GM12873 (cell line): ENCODE results near the gene ZMAT5.

Experiments used
- TF ChIP-seq, protein P1 (sequence below): IDR thresholded peaks from 2 replicates; pipeline ENCODE4 v1.5.1; 2012; ENCODE audit warnings: low read depth, mild to moderate bottlenecking, moderate library complexity, low read length, control low read depth; ENCODE audit not compliant: insufficient read depth; ENCODE audit errors: missing control alignments

ZMAT5 gene

DNA sequence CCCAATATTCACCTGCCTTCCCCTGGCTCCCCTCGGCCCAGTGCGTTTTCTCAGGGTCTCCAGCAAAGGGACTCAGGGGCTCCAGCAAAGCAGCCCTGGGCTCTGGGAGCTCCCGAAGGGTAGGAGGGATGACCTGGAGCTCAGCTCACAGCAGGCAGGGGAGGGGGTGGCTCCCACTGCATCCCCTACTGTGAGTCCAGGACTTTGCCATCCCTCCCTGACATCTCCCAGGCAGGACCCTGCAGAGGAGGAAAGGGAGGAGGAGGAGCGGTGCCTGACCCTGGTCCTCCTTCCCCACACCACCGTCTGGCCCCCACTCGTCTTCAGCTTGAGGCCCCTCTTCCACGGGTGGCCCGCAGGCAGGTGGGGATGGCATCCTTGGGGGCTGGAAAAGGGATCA lies 42.0 kb downstream of the ZMAT5 start:
- TF ChIP-seq, protein P1, sequence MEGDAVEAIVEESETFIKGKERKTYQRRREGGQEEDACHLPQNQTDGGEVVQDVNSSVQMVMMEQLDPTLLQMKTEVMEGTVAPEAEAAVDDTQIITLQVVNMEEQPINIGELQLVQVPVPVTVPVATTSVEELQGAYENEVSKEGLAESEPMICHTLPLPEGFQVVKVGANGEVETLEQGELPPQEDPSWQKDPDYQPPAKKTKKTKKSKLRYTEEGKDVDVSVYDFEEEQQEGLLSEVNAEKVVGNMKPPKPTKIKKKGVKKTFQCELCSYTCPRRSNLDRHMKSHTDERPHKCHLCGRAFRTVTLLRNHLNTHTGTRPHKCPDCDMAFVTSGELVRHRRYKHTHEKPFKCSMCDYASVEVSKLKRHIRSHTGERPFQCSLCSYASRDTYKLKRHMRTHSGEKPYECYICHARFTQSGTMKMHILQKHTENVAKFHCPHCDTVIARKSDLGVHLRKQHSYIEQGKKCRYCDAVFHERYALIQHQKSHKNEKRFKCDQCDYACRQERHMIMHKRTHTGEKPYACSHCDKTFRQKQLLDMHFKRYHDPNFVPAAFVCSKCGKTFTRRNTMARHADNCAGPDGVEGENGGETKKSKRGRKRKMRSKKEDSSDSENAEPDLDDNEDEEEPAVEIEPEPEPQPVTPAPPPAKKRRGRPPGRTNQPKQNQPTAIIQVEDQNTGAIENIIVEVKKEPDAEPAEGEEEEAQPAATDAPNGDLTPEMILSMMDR, result no peak

DNA sequence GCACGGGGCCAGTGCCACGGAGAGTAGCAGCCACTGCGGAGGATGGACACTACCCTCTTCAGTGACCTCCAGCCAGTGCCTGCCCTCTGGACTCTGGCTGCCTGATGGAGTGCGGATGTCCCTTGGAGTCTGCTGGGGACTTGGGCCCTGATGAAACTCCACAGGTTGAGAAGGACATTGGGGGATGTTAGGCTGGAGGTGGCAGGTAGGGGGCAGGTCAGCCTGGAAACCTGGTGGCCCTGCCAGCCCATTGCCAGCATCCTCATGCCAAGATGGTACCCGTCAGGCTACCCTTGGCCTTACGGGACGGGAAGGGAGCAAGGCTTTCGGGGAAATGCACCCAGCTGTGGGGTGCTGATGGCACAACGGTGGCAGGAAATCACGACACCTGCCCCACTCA lies 43.0 kb downstream of the ZMAT5 start:
- TF ChIP-seq, protein P1, result peak; percentile 20

DNA sequence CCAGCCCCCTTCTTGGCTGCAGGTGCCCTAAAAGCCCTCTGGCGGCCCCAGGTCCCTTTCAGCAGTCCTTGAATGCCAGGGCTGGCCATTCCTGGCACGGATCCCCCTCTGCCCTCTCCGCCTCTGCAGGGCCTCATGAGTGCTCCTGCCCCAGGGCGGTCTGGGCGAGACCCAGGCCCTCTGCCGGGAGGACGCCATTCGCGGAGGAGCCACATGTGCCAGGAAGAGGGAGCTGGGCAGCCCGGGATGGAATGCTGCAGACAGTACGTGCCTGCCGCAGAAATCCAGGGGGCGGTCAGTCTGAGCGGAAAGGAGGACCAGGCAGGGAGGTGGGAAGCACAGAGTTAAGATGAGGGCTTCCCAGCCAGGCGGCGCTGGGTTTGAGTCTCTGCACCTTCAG lies 44.2 kb downstream of the ZMAT5 start:
- TF ChIP-seq, protein P1, result no peak

DNA sequence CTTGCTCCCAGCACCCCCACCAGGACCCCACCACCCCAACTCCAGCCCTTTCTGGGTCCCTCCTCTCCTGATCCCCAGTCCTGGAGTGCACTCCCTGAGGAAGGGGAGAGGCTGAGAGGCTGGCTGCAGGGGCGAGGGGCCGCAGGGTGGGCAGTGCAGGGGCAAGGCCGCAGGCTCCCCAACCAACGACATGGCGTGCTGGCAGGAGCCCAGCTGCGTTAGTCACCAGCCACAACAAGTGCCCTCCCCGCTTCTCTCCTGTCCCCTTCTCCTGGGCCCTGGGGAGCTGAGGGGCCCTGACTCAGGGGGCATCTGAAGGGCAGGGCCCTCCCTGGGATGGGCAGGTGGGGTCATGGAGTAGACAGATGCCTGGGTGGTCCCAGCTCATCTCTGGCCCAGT lies 44.7 kb downstream of the ZMAT5 start:
- TF ChIP-seq, protein P1, result no peak

DNA sequence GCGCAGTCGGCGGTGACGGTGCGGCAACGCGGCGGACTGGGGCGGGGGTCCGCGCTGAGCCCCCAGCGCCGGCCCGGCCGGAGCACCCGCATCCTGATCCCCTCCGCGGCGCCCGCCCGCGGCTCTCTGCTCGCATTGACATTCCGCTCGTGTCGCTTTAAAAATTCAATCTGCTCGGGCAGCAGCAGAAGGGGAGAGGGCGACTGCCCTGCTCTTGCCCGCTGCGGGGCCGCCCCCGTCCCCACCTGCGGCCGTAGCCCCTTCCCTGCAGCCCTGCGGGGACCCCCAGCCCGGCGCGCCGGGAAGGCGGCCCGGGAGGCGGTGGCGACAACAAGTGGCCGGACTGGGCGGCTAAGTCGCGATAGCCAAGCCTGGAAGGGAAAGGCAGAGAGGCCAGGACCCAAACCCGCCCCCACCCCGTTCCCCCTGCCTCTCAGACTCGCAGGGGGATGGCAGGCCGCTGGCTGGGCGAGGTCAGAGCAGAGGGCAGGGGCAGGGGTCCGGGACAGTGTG lies 45.9 kb downstream of the ZMAT5 start:
- TF ChIP-seq, protein P1, result no peak

DNA sequence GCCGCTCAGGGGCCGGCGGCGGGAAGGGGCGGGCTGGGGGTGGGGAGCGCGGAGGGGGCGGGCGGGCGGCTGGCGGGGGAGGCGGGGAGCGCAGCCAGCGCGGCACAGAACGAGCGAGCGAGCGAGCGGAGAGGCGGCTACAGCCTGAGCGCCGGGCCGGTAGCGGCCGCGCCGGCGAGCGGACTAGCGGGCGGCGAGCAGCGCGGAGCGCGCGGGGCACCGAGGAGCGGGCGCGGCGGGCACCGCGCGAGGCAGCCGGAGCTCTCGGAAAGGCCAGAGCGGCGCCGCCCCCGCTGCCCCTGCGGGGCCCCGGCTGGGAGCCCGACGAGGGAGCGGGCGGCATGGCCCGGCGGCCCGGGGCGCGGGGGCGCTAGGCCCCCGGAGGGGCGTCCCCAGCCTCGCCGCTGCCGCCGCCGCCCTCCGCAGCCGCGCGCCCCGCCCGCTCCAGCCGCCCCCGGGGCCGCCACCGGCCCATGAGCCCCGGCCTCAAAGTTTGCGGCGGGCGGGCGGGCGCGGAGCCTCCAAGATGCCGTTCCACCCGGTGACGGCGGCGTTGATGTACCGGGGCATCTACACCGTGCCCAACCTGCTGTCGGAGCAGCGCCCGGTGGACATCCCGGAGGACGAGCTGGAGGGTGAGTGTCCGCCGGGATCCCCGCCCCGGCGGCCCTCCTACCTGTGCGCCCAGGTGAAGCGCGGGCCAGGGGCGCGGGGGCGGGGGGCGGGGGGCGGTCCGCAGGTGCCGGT lies 46.7 kb downstream of the ZMAT5 start, which contains the start of gene CABP7:
TSS of gene CABP7 (plus strand) at position 105 of the 747 bp plus-strand sequence. CDS start at position 527, 422 bp downstream.
- TF ChIP-seq, protein P1, result no peak

DNA sequence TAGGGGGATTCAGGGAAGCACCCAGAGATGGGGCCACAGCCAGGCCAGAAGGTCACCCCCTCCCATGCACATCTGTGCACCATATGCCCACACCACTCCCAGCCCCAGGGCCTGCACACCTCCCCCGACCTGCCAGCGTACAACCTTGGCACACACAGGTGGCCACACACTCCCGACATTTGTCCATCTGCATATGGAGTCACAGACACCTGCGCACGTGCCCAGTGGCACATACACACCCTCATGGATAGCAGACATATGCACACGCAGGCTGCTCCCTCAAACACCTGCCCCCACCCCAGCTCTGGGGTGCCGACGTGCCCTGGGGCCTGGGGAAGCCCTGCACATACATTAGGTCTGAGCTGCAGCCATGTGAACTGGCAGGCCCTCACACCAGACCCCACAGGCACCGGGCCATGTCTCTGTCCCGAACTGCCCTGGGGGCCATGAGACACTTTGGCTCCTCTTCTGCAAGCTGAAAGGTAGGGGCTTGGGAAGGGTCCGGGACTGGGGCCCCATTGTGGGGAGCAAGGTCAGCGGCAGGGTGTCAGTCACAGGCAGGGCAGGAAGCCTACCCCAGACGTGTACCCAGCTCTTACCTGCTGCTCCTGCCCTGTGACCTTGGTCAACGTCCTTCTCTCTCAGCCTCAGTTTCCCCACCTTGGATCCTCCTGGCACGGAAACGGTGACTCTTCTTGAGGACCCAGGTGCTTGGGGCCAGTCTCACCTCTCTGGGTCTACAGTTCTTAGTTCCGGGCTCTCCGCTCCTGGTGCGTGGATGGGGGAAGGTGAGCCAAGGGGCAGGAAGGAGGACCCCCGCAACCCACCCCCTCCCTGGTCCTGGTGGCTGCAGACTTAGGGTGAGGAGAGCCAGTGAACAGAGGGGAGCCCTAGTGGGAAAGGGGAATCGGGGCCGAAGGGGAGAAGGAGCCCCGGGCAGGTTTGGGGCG lies 47.6 kb downstream of the ZMAT5 start:
- TF ChIP-seq, protein P1, result no peak
